Neuronal stem cell (in vitro differentiated cells): Measurements from ENCODE around the gene EIF3L.
A peak's percentile ranks its signal among the peaks of the same experiment; 100 is the strongest.

ENCODE experiments used
- DNase-seq: peaks from one replicate; pipeline ENCODE4 v3.0.0-alpha.2; 2013; ENCODE audit warnings: low spot score
- H2AFZ ChIP-seq: one replicate; pipeline ENCODE4 v1.6.1; 2013; ENCODE audit warnings: mild to moderate bottlenecking, low read length, inconsistent platforms
- H2AK5ac ChIP-seq: 2 replicates; pipeline ENCODE4 v1.6.1; 2013; ENCODE audit warnings: low read depth, mild to moderate bottlenecking, inconsistent platforms, low read length, moderate library complexity, mixed read lengths
- H2BK120ac ChIP-seq: 2 replicates; pipeline ENCODE4 v1.6.1; 2013; ENCODE audit warnings: low read depth, mild to moderate bottlenecking, inconsistent platforms, low read length, moderate library complexity, mixed read lengths
- H2BK12ac ChIP-seq: one replicate; pipeline ENCODE4 v1.6.1; 2013; ENCODE audit warnings: low read length, inconsistent platforms
- H2BK15ac ChIP-seq: 2 replicates; pipeline ENCODE4 v1.6.1; 2013; ENCODE audit warnings: mild to moderate bottlenecking, low read length, inconsistent platforms, mixed read lengths
- H2BK5ac ChIP-seq: one replicate; pipeline ENCODE4 v1.6.1; 2013; ENCODE audit warnings: inconsistent platforms, mild to moderate bottlenecking, low read length, moderate library complexity
- H3K14ac ChIP-seq: one replicate; pipeline ENCODE4 v1.6.1; 2013; ENCODE audit warnings: low read length, inconsistent platforms
- H3K18ac ChIP-seq: 2 replicates; pipeline ENCODE4 v1.6.1; 2013; ENCODE audit warnings: low read length, inconsistent platforms
- H3K23ac ChIP-seq: 2 replicates; pipeline ENCODE4 v1.6.1; 2013; ENCODE audit warnings: low read depth, mild to moderate bottlenecking, mixed read lengths, low read length, inconsistent platforms; ENCODE audit not compliant: poor library complexity
- H3K27ac ChIP-seq: replicated peaks from 3 replicates; pipeline ENCODE4 v1.5.1; 2013; ENCODE audit warnings: low read length, inconsistent platforms
- H3K27me3 ChIP-seq, 3 experiments: 2 replicates each; pipeline ENCODE4 v1.6.1; 2013; ENCODE audit warnings: low read length in 3 of 3, mild to moderate bottlenecking in 2 of 3, inconsistent platforms in 1 of 3, low read depth in 1 of 3, mixed read lengths in 1 of 3, moderate library complexity in 1 of 3; ENCODE audit not compliant: control insufficient read depth in 3 of 3, insufficient read depth in 3 of 3
- H3K36me3 ChIP-seq, 2 donors: replicated peaks in 1 of 2; 2 replicates each; pipeline ENCODE4 v1.6.1; 2013; ENCODE audit warnings: low read length in 2 of 2; ENCODE audit not compliant: control insufficient read depth in 2 of 2, insufficient read depth in 2 of 2
- H3K4ac ChIP-seq: 2 replicates; pipeline ENCODE4 v1.6.1; 2013; ENCODE audit warnings: inconsistent platforms, mild to moderate bottlenecking, low read length, moderate library complexity
- H3K4me1 ChIP-seq, 2 donors: 1 replicate in 1 of 2; 2 replicates in 1 of 2; pipeline ENCODE4 v1.6.1; 2013; ENCODE audit warnings: low read length in 2 of 2, low read depth in 1 of 2; ENCODE audit not compliant: control insufficient read depth in 2 of 2, insufficient read depth in 1 of 2
- H3K4me2 ChIP-seq: one replicate; pipeline ENCODE4 v1.6.1; 2013; ENCODE audit warnings: mild to moderate bottlenecking, low read length, inconsistent platforms; ENCODE audit not compliant: insufficient read depth, poor library complexity, severe bottlenecking
- H3K4me3 ChIP-seq, 2 donors: 2 replicates each; pipeline ENCODE4 v1.5.1; 2013; ENCODE audit warnings: low read length in 2 of 2, mild to moderate bottlenecking in 2 of 2, inconsistent platforms in 1 of 2, moderate library complexity in 1 of 2
- H3K79me1 ChIP-seq: one replicate; pipeline ENCODE4 v1.6.1; 2013; ENCODE audit warnings: low read depth, mild to moderate bottlenecking, inconsistent platforms, low read length, moderate library complexity
- H3K9ac ChIP-seq: one replicate; pipeline ENCODE4 v1.6.1; 2013; ENCODE audit warnings: mild to moderate bottlenecking, low read depth, low read length, inconsistent platforms; ENCODE audit not compliant: poor library complexity
- H3K9me3 ChIP-seq, 2 donors: replicated peaks in 1 of 2; 2 replicates each; pipeline versions ENCODE3 to v1.6.1; 2013; ENCODE audit warnings: low read length in 2 of 2, mild to moderate bottlenecking in 2 of 2, inconsistent platforms in 1 of 2, low read depth in 1 of 2, mixed read lengths in 1 of 2, moderate library complexity in 1 of 2; ENCODE audit not compliant: control insufficient read depth in 2 of 2, insufficient read depth in 1 of 2
- H4K8ac ChIP-seq: one replicate; pipeline ENCODE4 v1.6.1; 2013; ENCODE audit warnings: low read depth, mild to moderate bottlenecking, inconsistent platforms, low read length, moderate library complexity
- H4K91ac ChIP-seq: one replicate; pipeline ENCODE4 v1.6.1; 2013; ENCODE audit warnings: low read length, low read depth, mild to moderate bottlenecking, inconsistent platforms; ENCODE audit not compliant: poor library complexity
- WGBS, 2 donors: extraction: QIAGEN DNeasy Blood & Tissue Kit; methylation state at CpG; one replicate each; pipeline ENCODE4 v1.1.7; 2013; ENCODE audit warnings: missing lambda C conversion rate in 2 of 2, mixed read lengths in 1 of 2; ENCODE audit not compliant: insufficient read length in 2 of 2, insufficient replicate concordance in 1 of 2; ENCODE audit errors: extremely low coverage in 2 of 2; 5-methylcytosine and 5-hydroxymethylcytosine counted together

The EIF3L gene

DNA sequence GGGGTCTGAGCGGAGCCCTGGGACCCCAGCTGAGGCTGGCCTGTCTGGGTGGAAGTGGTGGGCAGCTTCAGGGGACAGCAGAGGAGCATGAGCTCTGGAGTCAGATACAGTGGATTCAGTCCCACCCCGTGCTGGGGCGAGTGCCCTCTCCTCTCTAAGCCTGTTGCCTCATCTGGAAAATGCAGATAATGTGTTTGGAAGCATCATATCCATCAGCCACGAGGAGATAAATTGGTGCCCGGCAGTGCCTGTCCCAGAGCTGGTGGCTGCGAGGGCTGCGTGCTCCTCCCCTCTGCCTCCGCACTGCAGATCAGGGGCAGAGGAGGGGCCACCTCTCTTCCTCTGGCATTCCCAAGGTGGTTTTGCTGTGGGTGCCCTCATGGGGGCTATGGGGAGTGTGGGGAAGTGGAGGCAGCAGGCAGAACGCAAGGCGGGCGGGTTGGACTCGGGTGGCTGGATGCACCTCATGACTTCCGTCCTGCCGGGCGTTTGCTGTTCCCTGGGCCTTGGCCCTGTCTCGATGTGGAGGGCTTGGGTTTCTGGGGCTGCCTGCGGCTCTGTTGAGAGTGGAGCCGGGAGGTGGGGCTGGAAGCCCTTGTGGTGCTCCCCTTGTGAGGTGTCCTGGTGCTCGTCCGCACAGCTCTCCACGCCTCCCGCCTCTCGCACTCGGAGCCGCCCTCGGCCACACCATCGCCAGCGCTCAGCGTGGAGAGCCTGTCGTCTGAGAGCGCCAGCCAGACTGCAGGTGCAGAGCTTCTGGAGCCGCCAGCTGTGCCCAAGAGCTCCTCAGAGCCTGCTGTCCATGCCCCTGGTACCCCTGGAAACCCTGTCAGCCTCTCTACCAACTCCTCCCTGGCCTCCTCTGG lies 77.8 kb downstream of the EIF3L start:
- H2AFZ ChIP-seq, result no peak overlapping the region
- H3K18ac ChIP-seq, result no peak overlapping the region
- no peak overlapping the region for H3K4ac ChIP-seq
- no peak overlapping the region for H3K4me2 ChIP-seq
- H3K27me3 ChIP-seq, result no peaks in the 10 kb centered on the region
- no peak overlapping the region for H2BK15ac ChIP-seq
- peak overlapping the region in 1 of 2 donors; percentile 36 for H3K4me3 ChIP-seq
- no peak overlapping the region for H3K23ac ChIP-seq
- H3K14ac ChIP-seq, result no peak overlapping the region
- WGBS, 2 donors, result no CpG with 5 or more reads among the region's 32 CpGs
- H4K91ac ChIP-seq, result no peak overlapping the region
- H2BK12ac ChIP-seq, result no peak overlapping the region
- H2BK120ac ChIP-seq, result no peak overlapping the region
- peaks cover 3% of the 10 kb centered on the region for H3K79me1 ChIP-seq
- DNase-seq, result no peak
- no peak overlapping the region for H2AK5ac ChIP-seq
- H2BK5ac ChIP-seq, result peak overlapping the region; percentile 13
- no peak overlapping the region for H3K27ac ChIP-seq
- no peak overlapping the region for H4K8ac ChIP-seq
- no peaks in the 10 kb centered on the region for H3K4me1 ChIP-seq
- H3K9me3 ChIP-seq, result no peaks in the 10 kb centered on the region
- peaks cover 20 to 65% of the 10 kb centered on the region in 2 donors for H3K36me3 ChIP-seq
- no peak overlapping the region for H3K9ac ChIP-seq

DNA sequence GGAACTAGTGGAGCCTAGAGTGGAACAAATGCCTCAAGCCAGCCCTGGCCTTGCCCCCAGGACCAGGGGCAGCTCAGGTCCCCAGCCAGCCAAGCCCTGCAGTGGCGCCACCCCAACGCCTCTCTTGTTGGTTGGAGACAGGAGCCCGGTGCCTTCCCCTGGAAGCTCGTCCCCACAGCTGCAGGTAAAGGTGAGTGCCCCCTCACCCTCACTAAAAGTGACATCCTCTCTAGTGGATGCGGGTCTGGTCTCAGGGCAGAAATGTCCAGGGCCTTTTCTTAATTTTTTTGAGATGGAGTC lies 78.4 kb downstream of the EIF3L start:
- Histone ChIP-seq H2BK120ac (no peak overlapping the region), H3K4me1 (no peaks in the 10 kb centered on the region), H3K14ac (no peak overlapping the region), H3K36me3 (peaks cover 23 to 71% of the 10 kb centered on the region in 2 donors), H4K8ac (no peak overlapping the region), H2AFZ (no peak overlapping the region), H3K9ac (no peak overlapping the region), H3K4me3 (no peak overlapping the region), H4K91ac (no peak overlapping the region), H3K9me3 (no peaks in the 10 kb centered on the region), H3K4me2 (no peak overlapping the region), H3K27me3 (no peaks in the 10 kb centered on the region), H2BK15ac (no peak overlapping the region), H3K79me1 (peaks cover 3% of the 10 kb centered on the region), H2BK5ac (no peak overlapping the region), H3K27ac (no peak overlapping the region), H3K4ac (no peak overlapping the region), H3K23ac (no peak overlapping the region), H3K18ac (no peak overlapping the region), H2BK12ac (no peak overlapping the region), H2AK5ac (no peak overlapping the region)
- WGBS, 2 donors, result no CpG with 5 or more reads among the region's 5 CpGs
- DNase-seq, result no peak

DNA sequence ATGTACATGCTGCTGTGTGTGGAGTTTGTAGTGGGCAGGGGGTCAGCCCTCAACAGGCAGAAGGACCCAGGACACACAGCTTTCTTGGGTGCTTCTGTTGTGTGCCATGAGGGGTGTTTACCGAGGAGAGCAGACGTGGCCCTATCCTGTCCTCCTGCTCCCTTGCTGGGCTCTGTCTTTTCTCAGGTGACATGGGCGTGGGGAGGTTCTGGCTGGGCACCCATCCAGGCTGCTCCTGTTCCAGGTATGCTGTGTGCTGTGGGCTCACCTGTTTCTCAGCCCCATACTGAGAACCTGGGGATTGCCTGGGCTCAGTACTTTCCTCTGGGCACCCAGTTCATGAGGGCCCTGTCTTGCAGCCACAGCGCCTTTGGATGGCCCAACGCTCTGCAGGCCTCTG lies 80.2 kb downstream of the EIF3L start:
- Histone ChIP-seq H2AK5ac (no peak overlapping the region), H2AFZ (no peak overlapping the region), H3K14ac (no peak overlapping the region), H4K91ac (no peak overlapping the region), H3K9me3 (no peaks in the 10 kb centered on the region), H3K23ac (peak overlapping the region; percentile 65), H3K27ac (no peak overlapping the region), H3K4ac (no peak overlapping the region), H3K4me1 (peaks cover 3 to 8% of the 10 kb centered on the region in 2 donors), H3K36me3 (peaks cover 32 to 78% of the 10 kb centered on the region in 2 donors), H4K8ac (no peak overlapping the region), H3K4me2 (no peak overlapping the region), H3K27me3 (no peaks in the 10 kb centered on the region), H3K9ac (no peak overlapping the region), H3K79me1 (peaks cover 3% of the 10 kb centered on the region), H2BK15ac (no peak overlapping the region), H3K4me3 (no peak overlapping the region), H2BK120ac (no peak overlapping the region), H2BK5ac (no peak overlapping the region), H3K18ac (peak overlapping the region; percentile 38), H2BK12ac (no peak overlapping the region)
- DNase-seq, result no peak
- no CpG with 5 or more reads among the region's 5 CpGs for WGBS, 2 donors

DNA sequence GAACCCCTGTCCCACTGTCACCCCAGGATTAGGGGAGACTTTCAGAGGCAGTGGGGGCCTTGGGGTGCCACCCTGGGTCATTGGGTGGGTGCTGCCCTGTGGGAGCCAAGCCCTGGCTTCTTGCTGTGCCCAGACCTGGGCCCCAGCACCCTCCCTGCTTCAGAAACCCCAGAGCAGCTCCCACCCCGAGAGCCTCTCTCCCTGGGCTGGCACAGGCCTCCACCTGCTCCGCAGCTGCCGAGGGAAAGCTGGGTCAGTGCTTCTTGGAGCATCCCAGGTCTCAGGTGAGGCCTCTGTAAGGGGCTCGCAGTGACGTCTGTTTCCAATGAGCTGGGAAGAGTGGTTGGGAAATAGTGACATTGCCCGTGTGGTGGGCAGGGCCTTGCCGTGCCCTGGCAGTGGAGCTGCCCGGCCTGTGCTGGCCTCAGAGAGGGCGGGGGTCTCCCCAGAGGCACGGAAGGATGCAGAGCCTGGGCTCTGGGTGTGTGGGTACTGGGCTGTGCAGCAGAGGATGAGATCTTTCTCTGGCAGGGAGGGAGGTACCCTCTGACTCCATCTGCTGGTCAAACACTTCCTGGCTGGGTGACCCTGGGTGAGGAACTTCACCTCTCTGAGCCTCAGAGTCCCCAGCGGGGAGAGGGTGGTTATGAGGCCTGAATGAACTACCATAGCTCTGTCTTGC lies 81.2 kb downstream of the EIF3L start:
- peaks cover 26 to 70% of the 10 kb centered on the region in 2 donors for H3K36me3 ChIP-seq

More for the DNA sequence above, 81.2 kb downstream of the EIF3L start:
- no peak overlapping the region for H4K91ac ChIP-seq
- no peak overlapping the region for H2BK120ac ChIP-seq
- H2BK15ac ChIP-seq, result no peak overlapping the region
- H2BK12ac ChIP-seq, result no peak overlapping the region
- no peak overlapping the region for H3K27ac ChIP-seq
- H3K27me3 ChIP-seq, result no peaks in the 10 kb centered on the region
- H3K4me3 ChIP-seq, result no peak overlapping the region
- H3K9me3 ChIP-seq, result no peaks in the 10 kb centered on the region
- H3K79me1 ChIP-seq, result peaks cover 3% of the 10 kb centered on the region
- peak overlapping the region; percentile 17 for H3K14ac ChIP-seq
- H3K4me1 ChIP-seq, result peaks cover 3 to 8% of the 10 kb centered on the region in 2 donors
- no peak overlapping the region for H2BK5ac ChIP-seq
- no peak for DNase-seq
- H4K8ac ChIP-seq, result no peak overlapping the region
- no peak overlapping the region for H3K4ac ChIP-seq
- WGBS, 2 donors, result no CpG with 5 or more reads among the region's 11 CpGs
- H3K23ac ChIP-seq, result no peak overlapping the region
- H2AFZ ChIP-seq, result no peak overlapping the region
- H3K9ac ChIP-seq, result peak overlapping the region; percentile 21
- no peak overlapping the region for H3K4me2 ChIP-seq
- peak overlapping the region; percentile 28 for H3K18ac ChIP-seq
- H2AK5ac ChIP-seq, result peak overlapping the region; percentile 47
